Stimulated activated CD8-positive, alpha-beta memory T cell treated with anti-CD3 and anti-CD28 coated beads, Interleukin-4, amount 100 ng/mL, for 48 hours (primary cell): ENCODE results near the gene ZACN.

Source experiments
- DNase-seq: peaks from one replicate; pipeline ENCODE4 v3.0.0-alpha.2; 2020

Gene ZACN

DNA sequence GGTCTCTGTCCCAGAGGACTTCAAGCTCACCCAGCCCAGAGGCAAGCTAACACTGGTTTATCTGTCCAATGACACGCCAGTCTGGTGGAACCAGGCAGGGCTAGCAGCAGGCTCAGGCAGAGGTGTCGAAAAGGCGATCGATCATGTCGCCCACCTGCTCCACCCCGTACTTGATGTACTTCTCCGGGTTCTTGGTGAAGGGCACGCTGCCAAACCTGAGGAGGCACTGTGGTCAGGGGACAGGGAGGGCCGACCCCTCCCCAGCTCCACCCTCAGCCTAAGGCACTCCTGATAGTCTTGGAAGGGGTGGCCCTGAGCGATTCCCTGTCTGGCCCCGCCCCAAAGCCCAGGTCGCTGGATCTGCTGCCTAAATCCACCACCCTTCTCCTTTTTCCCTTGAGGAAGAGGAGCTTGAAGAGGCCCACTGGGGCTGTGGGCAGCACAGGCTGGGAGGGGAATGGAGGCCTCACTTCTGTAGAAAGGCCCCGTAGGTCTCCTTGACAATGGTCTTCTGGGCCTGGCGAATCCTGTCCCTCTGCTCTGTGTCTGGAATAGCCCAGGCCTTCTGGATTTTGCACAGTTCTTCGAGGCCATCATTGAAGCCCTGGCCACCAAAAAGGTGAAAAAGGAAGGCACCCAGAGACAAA lies 4.7 kb downstream of the ZACN start:
- DNase-seq: no peak

DNA sequence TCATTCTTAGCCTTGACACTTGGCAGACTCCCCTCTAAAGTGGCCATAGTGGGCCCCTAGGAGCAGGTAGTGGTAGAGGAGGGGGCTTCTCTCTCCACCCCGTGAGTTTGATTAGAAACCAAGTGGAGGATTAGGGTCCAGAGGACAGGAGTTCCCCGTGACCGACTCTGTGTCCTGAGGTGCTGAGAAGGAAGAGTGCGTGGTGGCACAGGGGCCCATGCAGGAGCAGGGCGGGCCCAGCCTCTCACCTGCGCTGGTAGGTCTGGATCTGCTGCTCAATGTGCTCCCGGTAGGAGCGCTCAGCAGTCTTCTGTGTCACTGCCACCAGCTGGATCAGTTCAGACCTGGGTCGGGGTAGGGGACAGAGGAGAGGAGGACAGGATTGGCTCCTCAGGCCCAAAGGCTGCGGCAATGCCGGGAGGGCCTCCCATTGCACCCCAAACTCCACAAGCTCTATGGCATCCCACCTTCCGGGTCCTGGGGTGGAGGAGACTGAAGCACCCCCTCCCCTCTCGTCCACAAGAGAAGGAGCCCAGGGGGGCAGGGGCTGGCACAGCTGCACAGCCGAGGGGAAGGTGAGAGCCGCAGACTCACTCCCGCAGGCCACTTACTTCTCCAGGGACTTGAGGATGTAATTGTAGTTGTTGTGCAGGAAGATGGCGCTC lies 6.2 kb downstream of the ZACN start:
- no peak for DNase-seq

DNA sequence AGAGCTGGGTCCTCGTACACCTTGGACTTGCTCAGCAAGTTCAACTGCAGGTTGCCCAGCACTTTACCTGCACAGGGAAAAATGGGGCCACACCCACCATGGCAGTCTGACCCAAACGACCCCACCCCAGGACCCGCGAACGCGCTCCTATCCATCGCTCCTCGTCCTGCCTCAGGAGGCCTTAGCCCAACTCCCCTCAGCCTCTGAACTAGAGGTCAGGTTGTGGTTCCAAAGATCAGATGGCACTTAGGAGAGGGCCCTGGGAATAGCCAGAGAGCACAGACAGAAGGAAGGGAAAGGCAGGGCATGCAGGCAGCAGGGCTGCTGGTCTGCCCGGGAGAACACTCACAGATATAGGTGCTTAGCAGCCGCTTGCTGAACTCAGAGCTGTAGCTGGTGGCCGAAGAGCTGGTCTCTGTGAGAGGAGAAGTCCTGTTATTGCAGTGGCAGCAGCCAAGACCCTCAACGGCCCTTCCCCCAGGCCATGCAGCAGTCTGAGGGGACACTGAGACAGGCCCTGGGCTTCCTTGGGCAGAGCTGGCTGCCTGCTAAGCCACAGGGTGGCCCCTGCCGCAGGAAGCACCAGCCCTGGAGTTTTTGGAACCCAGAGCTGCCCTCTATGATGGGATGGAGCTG lies 6.9 kb downstream of the ZACN start:
- no peak for DNase-seq

DNA sequence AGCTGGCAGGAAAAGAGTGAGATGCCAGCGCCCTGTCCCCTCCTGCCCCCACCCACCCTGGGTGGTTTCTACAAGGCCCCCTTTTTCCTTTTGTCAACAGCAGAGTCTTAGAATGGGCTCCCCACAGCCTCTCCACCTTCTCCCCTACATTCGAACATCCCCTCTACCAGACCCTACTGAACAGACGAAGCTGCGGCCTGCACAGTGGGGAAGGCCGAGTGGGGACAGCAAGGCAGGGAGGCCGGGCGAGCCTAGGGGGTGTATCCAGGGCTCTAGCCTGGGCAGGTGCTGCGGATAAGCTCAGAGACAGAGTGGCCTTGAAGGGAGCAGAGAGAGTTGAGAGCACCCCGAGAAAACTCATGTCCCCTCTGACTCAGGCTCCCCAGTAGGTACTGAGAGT lies 7.4 kb downstream of the ZACN start:
- DNase-seq: no peak

DNA sequence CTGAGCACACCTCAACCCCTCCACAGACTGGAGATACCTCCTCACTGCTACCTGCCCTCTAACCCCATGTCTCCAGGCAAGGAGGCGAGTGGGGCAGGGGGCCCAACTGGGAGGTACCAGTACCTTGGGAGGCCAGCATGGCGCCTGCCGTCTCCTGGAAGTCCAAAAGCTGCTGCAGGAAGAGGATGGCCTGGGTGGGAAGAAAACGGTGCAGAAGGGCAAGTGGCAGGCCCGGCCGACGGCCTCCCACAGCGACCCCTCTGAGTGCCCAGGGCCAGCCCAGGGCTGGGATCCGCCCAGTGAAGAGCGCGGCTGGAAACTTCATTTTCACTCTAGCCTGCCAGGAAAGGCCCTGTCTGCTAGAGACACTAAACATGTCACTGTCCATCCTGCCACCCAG lies 8.5 kb downstream of the ZACN start:
- DNase-seq: no peak

DNA sequence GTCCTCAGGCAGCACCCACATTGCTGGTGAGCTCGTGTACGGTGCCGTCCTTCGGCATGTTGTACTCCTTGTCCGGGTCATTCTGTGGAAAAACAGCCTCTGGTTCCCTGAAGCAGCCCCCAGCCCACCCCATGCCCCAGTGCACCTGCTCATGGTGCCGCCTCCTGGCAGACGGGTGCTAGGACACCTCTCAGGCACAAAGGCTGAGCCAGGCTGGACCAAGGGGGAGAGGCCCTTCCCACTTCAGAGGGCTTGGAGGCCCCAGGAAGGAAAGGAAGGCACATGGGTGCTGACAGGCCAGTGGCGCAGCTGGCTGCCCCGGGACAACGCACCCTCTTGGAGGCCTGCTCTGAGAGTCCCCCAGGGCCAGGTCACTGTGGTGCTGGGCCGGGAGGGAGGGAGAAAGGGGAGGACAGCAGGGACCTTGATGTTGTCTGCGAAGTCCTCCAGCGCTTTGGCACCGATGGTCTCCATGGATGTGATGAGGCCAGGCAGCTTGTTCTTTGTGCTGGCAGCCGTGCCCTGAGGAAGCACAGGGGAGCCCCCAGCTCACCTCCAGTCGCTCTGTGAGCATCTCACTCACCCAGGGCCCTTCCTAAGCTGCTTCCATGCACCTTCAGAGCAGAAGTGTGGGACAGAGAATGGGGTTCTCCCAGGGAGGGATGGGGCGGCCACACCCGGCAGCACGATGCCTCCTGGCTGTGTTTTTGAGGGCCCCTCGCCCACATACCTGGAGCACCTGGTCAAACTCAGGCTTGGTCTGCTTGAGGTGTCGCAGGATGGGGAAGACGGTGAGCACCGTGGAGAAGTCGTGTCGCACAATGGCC lies 9.3 kb downstream of the ZACN start:
- no peak for DNase-seq

DNA sequence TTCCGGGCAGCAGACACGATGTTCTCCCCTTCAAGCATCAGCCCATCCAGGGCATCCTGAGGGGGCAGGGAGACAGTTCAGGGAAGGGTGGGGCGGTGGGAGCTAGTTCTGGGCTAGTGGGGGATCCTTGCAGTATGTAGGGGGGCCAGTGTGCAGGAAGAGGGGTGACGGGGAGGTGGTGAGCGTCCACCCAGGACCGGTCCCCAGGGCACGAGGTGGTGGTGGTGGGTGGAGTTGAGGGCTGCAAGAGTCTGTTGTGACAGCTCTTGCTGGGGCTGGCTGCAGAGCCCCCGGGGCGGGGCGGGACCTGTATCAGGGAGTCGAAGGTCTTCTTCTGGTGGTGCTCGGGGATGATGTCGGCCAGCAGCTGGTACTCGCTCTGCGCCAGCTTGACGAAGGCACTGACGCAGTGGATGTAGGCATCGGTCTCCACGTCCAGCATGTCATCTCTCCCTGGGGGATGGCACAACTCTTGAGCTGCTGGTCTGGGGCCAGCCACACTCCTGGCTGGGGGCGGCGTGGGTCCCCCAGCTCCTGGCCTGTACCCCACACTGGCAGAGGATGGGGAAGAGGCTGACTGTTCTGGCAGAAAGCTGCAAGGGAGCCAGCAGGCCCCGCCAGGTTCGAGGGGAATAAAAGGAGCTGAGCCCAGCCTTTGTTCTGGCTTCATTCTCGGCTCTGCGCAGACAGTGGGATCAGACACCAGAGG lies 10.0 kb downstream of the ZACN start:
- DNase-seq: no peak

DNA sequence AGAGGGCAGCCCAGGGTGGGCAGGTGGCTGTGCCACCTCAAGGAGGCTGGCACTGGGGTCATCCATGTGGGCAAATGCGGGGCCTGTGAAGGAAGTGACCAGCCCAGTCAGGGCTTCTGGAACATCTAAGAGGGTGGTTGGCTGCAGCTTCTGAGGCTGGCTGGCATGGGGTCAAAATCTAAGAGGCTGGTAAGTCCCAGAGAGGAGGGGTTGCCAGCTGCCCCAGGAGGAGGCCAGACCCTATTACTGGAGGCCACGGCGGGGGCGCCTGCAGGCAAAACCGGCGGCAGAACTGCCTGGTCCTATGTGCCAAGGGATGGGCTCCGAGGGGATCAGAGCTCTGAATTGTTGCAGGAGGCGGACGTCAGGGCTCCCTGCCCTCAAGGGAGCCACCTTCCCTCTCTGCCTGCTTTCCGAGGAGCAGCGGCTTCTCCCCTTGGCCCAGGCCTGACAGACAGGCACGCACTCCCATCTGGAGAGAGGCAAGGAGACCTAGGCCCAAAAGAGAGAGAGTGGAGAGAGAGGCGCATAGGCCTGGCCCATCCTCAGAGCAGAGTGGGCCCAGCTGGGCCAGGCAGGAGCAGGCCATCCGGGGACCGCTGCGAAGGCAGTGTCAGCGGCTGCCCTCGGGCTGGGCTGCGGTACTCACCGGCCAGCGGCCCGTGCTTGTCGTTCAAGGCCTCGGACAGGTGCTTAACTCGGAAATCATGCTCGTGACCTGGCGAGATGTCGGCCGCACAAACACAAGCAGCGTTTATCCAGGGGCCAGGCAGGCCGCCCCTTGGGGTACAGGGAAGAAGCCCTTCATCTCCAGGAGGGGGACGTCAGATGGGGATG lies 10.9 kb downstream of the ZACN start:
- no peak for DNase-seq

DNA sequence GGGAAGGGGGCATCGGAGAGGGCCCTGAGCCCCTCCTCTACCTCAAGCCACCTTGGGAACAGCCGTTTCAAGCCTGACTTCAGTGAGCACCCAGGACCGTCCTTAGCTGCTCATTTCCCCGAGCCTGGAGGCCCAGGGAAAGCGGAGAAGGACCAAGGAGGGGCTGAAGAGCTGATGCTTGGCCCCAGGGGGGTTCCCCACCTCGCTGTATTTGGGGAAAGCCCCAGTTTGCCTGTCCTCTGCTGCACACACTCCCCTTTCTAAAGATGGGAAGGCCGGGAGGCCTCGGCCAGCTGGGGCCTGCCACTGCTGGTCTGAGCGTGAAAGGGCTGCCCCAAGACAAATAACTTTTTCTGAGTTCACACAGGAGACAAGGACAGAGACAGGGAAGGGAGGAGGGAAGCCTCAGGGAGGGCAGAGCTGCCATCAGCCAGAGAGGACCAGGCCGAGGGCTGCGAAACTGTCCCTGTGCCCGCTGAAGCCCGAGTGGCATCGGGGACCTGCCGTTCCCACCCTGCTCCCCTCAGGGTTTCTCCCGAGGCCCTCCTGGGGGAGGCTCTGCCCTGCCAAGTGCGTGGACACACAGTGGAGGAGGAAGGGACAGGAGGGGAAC lies 11.6 kb downstream of the ZACN start:
- no peak for DNase-seq

DNA sequence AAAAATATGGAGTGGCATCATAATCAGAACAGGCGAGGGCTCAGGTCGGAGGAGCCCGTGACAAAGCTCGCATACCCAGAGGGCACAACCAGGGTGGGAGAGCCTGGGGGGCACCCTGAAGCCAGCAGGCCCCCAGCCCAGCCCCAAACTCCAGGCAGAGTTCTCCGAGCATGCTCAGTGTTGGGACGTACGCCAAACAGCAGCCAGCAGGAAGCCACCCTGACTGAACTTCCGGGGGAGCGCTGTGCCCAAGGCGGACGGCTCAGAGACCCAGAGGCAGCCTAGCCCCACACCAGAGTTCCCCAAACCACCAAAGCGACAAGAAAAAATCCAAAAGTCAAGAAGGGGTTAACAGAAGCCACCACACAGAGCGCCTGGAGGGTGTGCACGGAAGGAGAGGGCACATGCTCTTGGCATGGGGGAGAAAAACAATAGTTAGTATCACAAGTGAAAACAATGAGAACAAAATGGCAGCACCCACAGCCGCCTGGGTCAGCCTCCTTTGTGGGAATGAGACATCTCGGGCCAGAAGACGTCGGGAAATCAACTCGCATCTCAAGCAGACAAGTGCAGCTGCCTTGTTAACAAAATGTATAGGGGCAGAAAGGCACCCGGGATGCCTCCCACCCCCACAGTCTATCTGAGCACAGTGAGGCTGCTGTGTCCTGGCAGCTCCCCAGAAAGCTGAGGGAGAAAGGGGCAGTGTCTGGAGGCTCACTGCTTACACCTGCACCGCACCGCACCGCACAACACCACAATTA lies 12.7 kb downstream of the ZACN start:
- no peak for DNase-seq

DNA sequence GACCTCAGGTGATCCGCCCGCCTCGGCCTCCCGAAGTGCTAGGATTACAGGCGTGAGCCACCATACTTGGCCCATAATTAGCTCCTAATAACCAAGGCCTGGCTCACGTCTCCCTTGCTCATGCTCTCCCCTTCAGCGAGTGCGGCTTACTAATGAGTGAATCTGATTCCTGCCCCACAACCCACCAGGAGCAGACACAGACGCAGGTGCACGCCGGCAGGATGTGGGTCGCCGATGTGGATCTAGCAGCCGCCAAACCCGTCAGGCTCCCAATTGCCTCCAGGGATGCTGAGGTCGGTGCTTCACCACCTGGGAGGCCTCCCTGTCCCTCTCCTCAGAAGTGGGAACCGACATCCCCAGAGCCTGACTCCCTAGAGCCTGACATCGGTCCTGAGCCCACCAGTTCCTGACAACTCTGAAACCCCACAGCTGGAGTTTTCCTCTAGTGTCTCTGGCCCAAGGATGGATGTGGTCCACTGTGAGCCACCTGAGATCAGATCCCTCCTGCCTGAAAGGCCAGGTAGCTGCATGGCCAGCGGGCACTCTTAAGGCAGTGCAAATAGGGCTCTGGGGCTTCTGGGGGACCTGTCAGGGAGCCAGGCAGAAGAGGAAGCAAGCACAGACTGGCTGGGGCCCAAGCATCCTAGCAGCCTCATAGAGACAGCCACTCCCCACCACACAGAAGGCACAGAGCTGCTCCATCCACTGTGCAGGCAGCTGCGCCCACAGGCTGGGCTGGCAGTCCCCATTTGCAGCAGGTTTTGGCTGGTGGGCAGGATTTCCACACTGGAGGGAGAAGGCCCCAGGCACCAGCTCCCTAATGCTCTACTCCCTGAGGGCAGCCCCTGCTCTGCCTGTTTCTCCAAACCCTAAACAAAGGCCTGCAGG lies 13.8 kb downstream of the ZACN start:
- no peak for DNase-seq

DNA sequence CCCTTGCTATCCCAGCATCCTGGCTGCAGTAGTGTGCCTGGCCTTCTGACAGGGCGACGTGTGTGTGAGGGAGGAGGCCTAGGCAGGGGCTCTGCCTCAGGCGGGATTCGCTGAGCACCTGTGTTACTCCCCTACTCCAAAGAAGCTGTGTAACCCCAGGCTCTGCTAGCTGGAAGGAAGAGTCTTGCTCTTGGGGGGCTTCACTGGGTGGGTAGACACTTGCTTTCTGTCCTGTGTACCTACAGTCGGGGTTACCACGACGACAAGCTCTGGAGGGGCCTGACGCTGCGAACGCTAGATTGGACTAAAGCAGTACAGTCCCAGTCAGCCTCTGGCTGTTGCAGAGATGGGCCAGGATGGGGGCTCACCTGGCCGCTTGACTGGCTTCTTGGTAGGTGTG lies 15.1 kb downstream of the ZACN start:
- DNase-seq: no peak

DNA sequence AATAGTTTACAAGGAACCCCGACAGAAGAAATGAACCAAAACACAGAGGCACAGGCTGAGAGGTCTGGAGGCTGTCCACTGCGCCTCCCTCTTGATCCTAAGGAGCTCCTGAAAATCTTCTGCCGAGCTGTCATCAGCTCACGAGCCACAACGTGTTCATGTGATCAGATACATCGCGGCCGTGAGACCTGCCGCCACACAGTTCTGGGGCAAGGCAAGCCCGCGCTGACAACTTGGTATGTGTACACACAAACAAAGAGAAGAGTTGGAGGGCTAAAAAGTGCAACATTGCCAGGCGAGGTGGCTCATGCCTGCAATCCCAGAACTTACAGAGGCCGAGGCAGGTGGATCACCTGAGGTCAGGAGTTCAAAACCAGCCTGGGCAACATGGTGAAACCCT lies 17.0 kb downstream of the ZACN start:
- DNase-seq: no peak

DNA sequence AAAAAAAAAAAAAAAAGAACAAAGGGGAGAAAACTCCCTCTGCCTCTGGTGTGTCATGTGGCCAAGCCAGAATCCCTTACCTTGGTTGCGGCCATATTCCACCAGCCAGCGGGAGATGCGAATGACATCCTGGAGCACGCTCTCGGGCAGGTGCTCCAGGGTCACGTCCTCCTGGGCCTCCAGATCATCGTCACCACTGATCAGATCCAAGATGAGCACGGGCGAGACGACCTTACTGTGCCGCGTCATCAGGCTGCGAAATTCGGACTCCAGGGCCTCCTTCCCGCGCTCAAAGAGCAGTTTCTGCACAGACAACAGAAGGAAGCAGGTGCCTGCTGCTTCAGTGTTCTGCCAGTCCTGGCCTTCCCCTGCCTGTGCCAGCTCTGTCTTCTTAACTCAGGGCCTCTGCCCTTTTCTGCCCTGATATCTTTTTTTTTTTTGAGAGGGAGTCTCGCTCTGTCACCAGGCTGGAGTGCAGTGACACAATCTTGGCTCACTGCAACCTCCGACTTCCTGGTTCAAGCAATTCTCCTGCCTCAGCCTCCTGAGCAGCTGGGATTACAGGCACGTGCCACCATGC lies 18.8 kb downstream of the ZACN start:
- DNase-seq: no peak

DNA sequence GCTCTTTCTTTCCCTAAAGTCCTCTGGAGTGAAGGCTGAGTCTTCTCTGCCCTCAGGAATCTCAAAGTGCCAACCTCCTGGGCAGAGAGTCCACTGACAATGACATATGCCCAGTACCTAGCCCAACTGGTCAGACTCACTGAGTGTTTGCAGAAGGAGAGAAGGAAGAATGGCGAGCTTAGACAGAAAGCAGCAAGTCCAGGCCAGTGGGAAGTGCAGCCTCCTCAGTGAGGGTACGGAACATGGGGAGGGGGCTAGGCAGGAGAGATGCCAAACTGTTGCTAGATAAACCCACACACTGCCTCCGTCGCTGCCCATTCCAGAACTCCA lies 23.9 kb downstream of the ZACN start:
- DNase-seq: no peak

DNA sequence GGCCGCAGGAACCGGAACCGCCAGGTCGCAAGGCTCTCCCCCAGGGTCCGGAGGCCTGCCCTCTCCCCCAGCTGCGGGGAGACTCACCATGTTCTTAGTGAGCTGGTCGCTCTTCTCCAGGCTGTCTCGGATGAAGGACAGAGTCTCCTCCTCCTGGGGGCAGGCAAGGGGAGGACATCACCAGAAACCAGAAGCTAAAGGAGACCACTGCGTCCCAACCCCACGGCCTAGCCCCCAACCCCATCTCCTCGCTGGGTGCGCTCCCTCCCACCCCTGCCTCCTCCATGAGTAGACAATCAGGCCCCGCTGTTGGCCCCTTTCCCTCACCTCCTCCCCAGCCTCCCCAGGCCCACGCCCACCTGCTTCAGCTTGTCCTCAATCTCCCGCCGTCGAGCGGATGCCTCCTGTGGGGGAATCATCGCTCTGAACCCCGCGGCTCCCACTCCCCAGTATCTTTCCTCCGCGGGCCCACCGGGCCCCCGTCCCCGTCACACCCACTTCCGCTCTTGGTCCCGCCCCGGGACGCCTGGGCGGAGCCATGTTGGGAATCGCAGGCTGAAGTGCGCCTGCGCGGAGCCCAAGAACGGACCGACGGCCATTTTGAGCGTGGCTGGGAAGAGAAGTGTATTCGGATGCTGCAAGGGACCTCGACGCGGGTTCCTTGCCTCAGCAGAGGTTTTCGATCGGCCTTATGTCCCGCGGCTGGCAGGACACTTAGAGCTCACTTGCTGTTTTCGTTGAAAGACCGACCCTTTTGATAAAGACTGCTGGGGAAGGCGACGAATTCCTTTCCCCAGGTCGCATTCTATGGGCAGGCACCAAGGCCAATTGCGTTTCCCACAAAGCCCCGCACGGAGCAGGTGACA lies 24.5 kb downstream of the ZACN start, which contains the start of gene EXOC7:
Gene EXOC7 (minus strand): TSS at position 514 of the 866 bp plus-strand sequence. CDS start 95 bp downstream, at position 419.
- DNase-seq: peak; percentile 95

DNA sequence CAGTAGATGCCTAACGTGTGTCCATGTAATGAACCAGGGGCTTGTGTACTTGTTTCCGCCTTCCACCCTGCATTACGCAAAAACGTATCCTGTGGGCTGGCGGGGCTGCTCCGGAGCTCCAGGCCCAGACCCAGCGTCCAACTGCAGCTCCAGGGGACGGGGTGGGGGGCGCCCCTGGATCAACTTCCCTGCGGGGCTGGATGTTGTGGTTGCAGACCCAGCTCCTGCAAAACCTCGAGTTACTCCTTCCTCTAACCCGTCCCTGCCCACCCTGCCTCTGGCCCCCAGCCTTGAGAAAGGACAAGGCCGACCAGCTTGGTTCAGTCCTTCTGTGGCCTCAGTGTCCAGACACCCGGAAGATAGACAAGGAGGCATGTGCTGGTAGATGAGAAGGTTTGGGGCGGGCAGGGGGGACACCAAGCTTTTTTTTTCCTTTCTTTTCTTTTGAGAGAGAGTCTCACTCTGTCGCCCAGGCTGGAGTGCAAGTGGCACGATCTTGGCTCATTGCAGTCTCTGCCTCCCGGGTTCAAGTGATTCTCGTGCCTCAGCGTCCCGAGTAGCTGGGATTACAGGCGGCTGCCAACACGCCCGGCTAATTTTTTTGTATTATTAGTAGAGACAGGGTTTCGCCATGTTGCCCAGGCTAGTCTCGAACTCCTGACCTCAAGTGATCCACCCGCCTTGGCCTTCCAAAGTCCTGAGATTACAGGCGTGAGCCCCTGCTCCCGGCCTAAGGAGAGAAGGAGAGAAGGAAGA lies 25.3 kb downstream of the ZACN start:
- no peak for DNase-seq

DNA sequence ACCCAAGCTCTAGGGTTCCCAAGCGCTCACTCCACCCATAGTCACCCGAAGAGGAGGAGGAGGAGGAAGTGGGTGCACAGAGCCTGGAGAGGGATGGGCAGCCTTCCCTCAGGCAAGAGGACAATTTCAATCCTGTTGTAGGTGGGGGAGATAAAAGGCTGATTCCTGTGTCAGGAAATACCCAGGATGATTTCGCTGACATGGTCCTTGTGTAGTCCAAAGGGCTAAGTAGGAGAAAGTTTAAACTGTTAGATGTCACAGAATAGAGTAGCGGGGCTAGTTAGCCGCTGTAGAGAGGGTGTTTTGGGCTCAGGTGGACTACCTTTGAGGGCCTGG lies 25.9 kb downstream of the ZACN start:
- DNase-seq: no peak
